Putamen (tissue), 1 donor: ENCODE results near the gene MRPS18A.
"Not testable (repeated sequence)": the region's sequence is repeated elsewhere in the genome, so short reads cannot be mapped to it uniquely, and the experiment has no call there.

Experiments used
- DNase-seq: peaks from one replicate; pipeline ENCODE4 v3.0.0-alpha.2; 2016; ENCODE audit warnings: low spot score

MRPS18A gene

GRCh38 chr6:43635387-43636307, 51.9 kb downstream of the MRPS18A start, which contains the start of gene MAD2L1BP:
MAD2L1BP (plus strand) TSS chr6:43635840; CDS start chr6:43635876, 36 bp downstream.
- peak; percentile 86 for DNase-seq

GRCh38 chr6:43634702-43635303, 52.8 kb downstream of the MRPS18A start:
- no peak for DNase-seq

GRCh38 chr6:43633002-43633401, 54.6 kb downstream of the MRPS18A start:
- not testable (repeated sequence) for DNase-seq

- no peak for DNase-seq
Measured at GRCh38 chr6:43630980-43631619, 56.5 kb downstream of the MRPS18A start.

DNA sequence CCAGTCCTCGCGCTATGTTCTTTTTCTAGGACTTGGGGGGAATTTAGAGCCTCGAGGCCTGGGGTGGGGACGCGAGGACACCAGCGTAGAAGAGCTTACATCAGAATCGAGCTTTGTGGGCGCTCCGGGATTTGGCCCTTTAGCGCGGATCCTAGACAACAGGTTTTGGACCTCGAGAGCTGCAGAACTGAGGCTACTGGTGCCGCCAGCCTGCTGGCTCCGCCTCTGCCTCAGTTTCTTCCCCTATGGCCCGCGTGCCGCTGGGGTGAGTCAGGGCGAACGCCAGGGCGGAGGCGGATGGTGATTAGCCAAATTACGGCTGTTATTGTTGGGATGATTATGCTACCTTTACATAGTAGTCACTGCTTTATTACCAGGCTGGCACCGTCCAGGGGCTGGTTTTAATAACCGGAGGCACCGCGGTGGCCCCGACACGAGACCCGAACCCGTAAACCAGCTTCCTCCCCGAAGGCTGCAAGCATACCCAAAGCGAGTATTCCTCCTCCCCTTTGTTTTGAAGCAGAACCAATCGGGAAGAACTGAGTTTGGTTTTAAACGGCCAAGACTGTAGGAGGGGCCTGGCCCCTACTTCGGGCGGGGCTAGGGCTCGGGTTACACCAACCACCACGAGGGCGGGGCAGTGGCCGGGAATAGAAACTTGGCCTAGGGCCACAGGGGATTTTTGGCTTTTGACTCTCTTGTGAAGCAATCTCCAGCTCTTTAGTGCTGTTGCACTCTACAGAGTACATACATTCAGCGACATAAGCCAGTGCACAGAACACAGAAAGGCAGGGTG, 57.9 kb downstream of the MRPS18A start:
- DNase-seq, result peak; percentile 86

GRCh38 chr6:43629104-43629504, 58.5 kb downstream of the MRPS18A start, which contains the start of gene GTPBP2:
GTPBP2 (minus strand) TSS chr6:43629264; CDS start chr6:43629162, 102 bp downstream.
- peak; percentile 100 for DNase-seq

DNA sequence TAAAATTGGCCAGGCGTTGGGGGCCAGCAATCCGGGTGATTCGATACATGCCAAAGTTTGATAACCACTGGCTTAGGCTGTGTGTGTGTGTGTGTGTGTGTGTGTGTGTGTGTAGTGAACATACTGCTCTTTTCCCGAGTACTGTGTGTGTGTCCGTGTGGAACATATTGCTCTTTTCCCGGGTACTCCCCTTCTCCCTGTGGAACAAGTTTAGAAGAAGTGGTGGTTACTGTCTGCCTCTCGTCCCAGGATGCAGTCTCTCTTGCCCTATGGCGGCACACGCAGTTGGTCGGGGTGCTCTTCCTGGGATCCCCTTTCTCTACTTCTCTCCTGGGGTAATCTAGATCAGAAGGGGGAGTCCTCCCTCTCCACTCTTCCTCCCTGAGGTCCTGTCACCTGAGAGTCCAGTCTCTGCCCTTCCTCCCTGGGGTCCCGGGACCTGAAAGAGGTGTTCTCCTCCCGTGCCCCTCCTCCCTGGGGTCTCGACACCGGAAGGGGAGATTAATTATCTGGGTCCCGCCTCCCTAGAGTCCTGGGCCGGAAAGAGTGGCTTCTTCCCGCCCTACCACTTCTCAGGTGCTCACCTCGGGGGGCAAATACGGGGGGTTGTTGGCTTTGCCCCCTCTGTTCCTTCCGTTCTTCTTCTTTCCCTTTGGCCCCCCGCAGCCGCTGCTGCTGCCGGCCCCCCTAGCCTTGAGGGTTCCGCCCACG, 59.0 kb downstream of the MRPS18A start:
- no peak for DNase-seq

DNA sequence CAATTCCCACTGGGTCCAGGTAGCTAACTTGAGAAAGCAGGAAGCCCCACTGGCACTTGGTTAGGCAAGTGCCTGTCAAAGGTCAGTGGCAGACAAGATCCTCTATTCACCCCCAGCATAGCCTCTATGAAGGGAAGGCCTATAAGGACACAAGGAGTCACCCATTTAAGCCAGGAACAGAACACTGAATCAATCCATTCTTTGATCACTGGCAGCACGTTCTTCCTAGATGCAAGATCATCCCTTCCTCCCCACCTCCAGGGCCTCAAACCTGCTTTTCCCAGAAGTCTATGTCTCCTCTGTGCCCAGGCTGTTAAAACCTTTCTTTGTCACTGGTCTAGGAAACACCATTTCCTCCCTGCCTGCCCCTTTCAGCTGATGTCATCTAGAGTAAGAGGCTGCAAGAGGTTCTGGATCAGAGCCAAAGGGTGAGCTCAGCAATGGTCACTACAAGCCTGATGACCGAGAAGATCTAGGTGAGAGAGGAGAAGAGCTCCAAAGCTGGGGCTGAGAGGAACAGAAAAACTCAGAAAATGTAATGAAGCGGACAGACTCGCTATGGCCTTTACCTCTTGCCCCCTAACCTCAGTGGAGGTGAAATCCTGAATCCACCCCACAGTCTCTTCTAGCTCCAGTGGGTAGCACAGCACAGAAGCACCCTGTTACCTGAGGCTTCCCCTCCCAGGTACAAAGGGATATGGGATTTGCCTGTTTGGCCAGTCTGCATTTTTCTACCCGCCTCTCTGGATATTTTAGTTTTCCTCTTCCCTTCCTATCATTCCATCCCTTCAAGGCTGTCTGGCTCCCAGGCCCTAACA, 60.4 kb downstream of the MRPS18A start:
- DNase-seq, result no peak

DNA sequence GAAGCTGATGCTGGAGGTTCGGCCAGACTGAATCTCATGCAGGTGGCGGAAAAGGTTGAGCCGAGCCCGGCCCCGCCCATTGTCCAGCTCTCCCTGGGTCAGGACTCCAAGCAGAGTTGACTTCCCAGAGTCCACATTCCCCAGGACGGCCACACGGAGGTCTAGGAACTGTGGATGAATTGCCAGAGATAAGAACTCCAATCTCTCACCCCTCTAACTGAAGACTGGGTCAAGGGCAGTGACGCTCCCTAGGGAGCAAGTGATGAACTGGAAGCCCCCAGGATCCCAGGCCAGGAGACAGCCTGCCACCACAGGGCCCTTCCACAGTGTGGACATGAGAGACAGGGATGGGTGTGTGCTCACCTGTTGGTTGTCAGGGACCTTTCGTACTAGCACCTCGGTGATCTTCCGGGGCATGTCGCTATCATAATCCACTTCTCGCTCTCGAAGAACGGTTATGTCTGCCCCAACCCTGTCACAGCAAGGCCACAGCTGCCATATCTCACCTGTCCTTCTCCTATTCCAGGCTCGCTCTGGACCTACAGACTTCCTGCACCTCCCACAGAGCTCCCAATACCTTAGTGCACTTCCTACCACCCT, 62.1 kb downstream of the MRPS18A start:
- no peak for DNase-seq

- DNase-seq, result no peak
Measured at GRCh38 chr6:43624786-43625288, 62.8 kb downstream of the MRPS18A start.

- DNase-seq, result no peak
Measured at GRCh38 chr6:43623880-43624785, 63.5 kb downstream of the MRPS18A start.

DNA sequence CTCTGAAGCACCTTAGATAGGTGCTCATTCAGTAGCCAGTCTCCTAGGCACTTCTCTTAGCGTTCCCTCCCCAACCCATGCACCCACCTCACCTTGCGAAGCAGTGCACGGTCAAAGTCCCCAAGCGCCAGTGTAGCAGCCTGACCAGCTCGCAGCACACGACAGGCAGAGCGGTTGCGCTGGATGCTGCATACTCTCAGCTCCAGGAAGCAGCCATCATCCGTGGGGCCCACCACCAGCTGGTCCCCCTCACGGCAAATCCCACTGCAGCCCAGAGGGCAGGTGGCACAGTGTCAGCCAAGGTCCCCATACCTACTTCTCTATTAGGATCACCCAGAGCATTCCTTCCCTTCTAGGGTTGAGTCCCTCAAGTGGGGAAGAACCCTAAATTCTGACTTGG, 65.0 kb downstream of the MRPS18A start:
- no peak for DNase-seq

DNA sequence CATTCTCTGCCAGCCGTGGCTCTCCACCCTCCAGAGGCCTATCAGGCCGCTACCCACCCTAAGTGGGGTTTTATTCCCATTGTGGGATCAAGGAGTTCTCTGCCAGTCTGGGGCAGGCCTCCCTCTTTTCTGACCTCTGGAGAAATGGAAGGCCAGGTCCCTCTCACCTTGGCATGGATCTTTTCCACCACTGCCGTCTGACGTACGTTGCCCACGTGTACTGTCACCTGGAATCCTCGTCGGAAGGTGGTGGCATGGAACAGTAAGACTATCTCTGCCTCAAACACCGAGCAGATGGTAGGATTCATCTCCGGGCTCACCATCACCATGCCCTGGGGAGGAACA, 65.8 kb downstream of the MRPS18A start:
- no peak for DNase-seq
